MM.1S (cell line): ENCODE data around the gene ATXN2L.
A peak's percentile ranks its signal among the peaks of the same experiment; 100 is the strongest.

Source experiments
- DNase-seq: peaks from one replicate; pipeline ENCODE4 v3.0.0-alpha.2; 2015
- H2AFZ ChIP-seq: fragments of 300-600 bp; sonication (generic); 2 replicates; pipeline ENCODE4 v1.6.0; 2016; ENCODE audit warnings: antibody characterized with exemption, low read length
- H3F3A ChIP-seq: fragments of 300-600 bp; sonication (generic); 2 replicates; pipeline ENCODE4 v1.6.1; 2016; ENCODE audit warnings: mild to moderate bottlenecking, antibody characterized with exemption, low read length, moderate library complexity, mixed read lengths; ENCODE audit not compliant: insufficient read depth
- H3K27ac ChIP-seq: fragments of 300-600 bp; sonication (generic); 2 replicates; pipeline ENCODE4 v1.5.1; 2016; ENCODE audit warnings: mild to moderate bottlenecking, low read length
- H3K27me3 ChIP-seq: fragments of 300-600 bp; sonication (generic); replicated peaks from 2 replicates; pipeline ENCODE4 v1.6.0; 2016; ENCODE audit warnings: low read length; ENCODE audit not compliant: insufficient read depth
- H3K36me3 ChIP-seq: fragments of 300-600 bp; sonication (generic); replicated peaks from 2 replicates; pipeline ENCODE4 v1.6.1; 2016; ENCODE audit warnings: mild to moderate bottlenecking, low read length, mixed read lengths; ENCODE audit not compliant: insufficient read depth
- H3K4me1 ChIP-seq: fragments of 300-600 bp; sonication (generic); 2 replicates; pipeline ENCODE4 v1.6.1; 2016; ENCODE audit warnings: low read length, mixed read lengths
- H3K4me2 ChIP-seq: fragments of 300-600 bp; sonication (generic); 2 replicates; pipeline ENCODE4 v1.6.0; 2016; ENCODE audit warnings: low read depth, low read length
- H3K4me3 ChIP-seq: fragments of 300-600 bp; sonication (generic); 2 replicates; pipeline ENCODE4 v1.5.1; 2016; ENCODE audit warnings: low read length, mixed read lengths
- H3K79me2 ChIP-seq: fragments of 300-600 bp; sonication (generic); 2 replicates; pipeline ENCODE4 v1.6.1; 2016; ENCODE audit warnings: mixed run types, low read length, mixed read lengths
- H3K9ac ChIP-seq: fragments of 300-600 bp; sonication (generic); 2 replicates; pipeline ENCODE4 v1.6.1; 2016; ENCODE audit warnings: low read length, mixed read lengths
- H3K9me2 ChIP-seq: fragments of 300-600 bp; sonication (generic); replicated peaks from 2 replicates; pipeline ENCODE4 v1.6.1; 2016; ENCODE audit warnings: mild to moderate bottlenecking, low read length, mixed read lengths; ENCODE audit not compliant: insufficient read depth
- H3K9me3 ChIP-seq: fragments of 300-600 bp; sonication (generic); replicated peaks from 2 replicates; pipeline ENCODE4 v1.6.1; 2016; ENCODE audit warnings: mild to moderate bottlenecking, low read length, mixed read lengths; ENCODE audit not compliant: insufficient read depth
- H4K20me1 ChIP-seq: fragments of 300-600 bp; sonication (generic); 2 replicates; pipeline ENCODE4 v1.6.1; 2016; ENCODE audit warnings: mild to moderate bottlenecking, low read length, moderate library complexity, mixed read lengths; ENCODE audit not compliant: insufficient read depth
- EZH2 ChIP-seq: fragments of 300-600 bp; sonication (generic); optimal IDR thresholded peaks from 2 replicates; pipeline ENCODE3; 2017; ENCODE audit warnings: low read depth, mild to moderate bottlenecking, antibody characterized with exemption, low read length, mixed read lengths
- EZH2phosphoT487 ChIP-seq: fragments of 300-600 bp; sonication (generic); IDR thresholded peaks from 2 replicates; pipeline ENCODE4 v1.6.1; 2018; ENCODE audit warnings: antibody characterized with exemption, low read length
- TF ChIP-seq, protein P1 (sequence below): fragments of 300-600 bp; sonication (generic); IDR thresholded peaks from 2 replicates; pipeline ENCODE4 v1.5.1; 2016; ENCODE audit warnings: antibody characterized with exemption, low read length, mixed read lengths

Gene ATXN2L

DNA sequence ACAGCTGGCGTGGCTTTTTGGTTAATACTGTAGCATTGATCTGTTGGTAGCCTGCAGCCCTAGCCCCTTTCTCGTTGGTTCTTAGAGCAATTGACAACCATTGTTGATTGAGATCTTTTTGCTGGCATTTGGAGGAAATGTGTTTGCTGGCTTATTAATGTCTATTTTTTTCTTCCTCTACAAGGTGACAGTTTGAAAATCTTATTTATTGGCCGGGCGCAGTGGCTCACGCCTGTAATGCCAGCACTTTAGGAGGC lies 1.8 kb downstream of the ATXN2L start:
- Histone ChIP-seq H3F3A (no peaks in the 10 kb centered on the region), H2AFZ (no peak overlapping the region), H3K36me3 (peaks cover 21% of the 10 kb centered on the region), H3K9me3 (no peaks in the 10 kb centered on the region), H3K4me3 (peak overlapping the region; percentile 84), H4K20me1 (peaks cover 11% of the 10 kb centered on the region; the same call in 1 of the 2 replicates), H3K9ac (peak overlapping the region; percentile 98), H3K79me2 (peaks cover 70% of the 10 kb centered on the region), H3K27ac (peak overlapping the region; percentile 83; the same call in 1 of the 2 replicates), H3K27me3 (no peaks in the 10 kb centered on the region), H3K4me2 (peak overlapping the region; percentile 66), H3K4me1 (peaks cover 12% of the 10 kb centered on the region; the same call in 1 of the 2 replicates), H3K9me2 (no peaks in the 10 kb centered on the region)
- TF ChIP-seq, protein P1, sequence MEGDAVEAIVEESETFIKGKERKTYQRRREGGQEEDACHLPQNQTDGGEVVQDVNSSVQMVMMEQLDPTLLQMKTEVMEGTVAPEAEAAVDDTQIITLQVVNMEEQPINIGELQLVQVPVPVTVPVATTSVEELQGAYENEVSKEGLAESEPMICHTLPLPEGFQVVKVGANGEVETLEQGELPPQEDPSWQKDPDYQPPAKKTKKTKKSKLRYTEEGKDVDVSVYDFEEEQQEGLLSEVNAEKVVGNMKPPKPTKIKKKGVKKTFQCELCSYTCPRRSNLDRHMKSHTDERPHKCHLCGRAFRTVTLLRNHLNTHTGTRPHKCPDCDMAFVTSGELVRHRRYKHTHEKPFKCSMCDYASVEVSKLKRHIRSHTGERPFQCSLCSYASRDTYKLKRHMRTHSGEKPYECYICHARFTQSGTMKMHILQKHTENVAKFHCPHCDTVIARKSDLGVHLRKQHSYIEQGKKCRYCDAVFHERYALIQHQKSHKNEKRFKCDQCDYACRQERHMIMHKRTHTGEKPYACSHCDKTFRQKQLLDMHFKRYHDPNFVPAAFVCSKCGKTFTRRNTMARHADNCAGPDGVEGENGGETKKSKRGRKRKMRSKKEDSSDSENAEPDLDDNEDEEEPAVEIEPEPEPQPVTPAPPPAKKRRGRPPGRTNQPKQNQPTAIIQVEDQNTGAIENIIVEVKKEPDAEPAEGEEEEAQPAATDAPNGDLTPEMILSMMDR, result no peak
- no peak for TF ChIP-seq EZH2phosphoT487
- TF ChIP-seq EZH2, result no peak
- no peak for DNase-seq

DNA sequence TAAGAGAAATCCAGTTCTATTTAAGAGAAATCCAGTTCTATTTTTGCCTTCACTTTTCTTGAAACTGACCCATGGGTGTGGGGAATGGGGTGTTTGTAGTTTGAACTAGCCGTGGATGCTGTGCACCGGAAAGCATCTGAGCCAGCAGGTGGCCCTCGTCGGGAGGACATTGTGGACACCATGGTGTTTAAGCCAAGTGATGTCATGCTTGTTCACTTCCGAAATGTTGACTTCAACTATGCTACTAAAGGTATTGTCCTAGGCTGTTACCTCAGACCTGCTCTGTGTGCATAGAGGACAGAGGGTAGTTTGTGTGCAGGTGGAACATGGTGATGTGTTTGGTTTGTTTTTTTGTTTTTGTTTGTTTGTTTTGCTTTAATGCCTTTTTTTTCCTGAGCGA lies 3.3 kb downstream of the ATXN2L start:
- DNase-seq, result no peak
- peaks cover 36% of the 10 kb centered on the region for H3K36me3 ChIP-seq
- H2AFZ ChIP-seq, result no peak overlapping the region
- no peaks in the 10 kb centered on the region for H3K27me3 ChIP-seq
- H3K27ac ChIP-seq, result no peak overlapping the region
- H3K79me2 ChIP-seq, result peaks cover 85% of the 10 kb centered on the region
- H3K9me3 ChIP-seq, result no peaks in the 10 kb centered on the region
- peaks cover 12% of the 10 kb centered on the region; the same call in 1 of the 2 replicates for H3K4me1 ChIP-seq
- peaks cover 11% of the 10 kb centered on the region; the same call in 1 of the 2 replicates for H4K20me1 ChIP-seq
- no peak overlapping the region for H3K4me2 ChIP-seq
- no peaks in the 10 kb centered on the region for H3K9me2 ChIP-seq
- no peak overlapping the region for H3K4me3 ChIP-seq
- H3F3A ChIP-seq, result no peaks in the 10 kb centered on the region
- no peak overlapping the region for H3K9ac ChIP-seq
- no peak for TF ChIP-seq EZH2
- TF ChIP-seq EZH2phosphoT487, result no peak
- TF ChIP-seq, protein P1, result no peak

DNA sequence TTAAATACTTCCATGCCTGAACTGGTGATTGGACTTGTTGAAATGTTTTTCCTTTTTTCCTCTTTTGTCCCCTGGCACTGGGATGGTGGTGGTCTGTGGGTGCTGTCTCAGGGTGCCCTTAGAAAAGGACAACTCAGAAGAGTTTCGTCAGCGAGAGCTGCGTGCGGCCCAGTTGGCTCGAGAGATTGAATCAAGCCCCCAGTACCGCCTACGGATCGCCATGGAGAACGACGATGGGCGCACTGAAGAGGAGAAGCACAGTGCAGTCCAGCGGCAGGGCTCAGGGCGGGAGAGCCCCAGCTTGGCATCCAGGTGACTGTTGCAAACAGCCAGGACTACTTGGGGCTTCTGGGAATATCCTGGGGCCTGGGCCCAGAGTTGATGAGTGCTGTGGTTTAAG lies 6.9 kb downstream of the ATXN2L start:
- H3K4me2 ChIP-seq, result no peak overlapping the region
- no peak overlapping the region for H3K27ac ChIP-seq
- TF ChIP-seq, protein P1, result no peak
- no peak for TF ChIP-seq EZH2phosphoT487
- no peak for TF ChIP-seq EZH2

More for the DNA sequence above, 6.9 kb downstream of the ATXN2L start:
- H2AFZ ChIP-seq, result no peak overlapping the region
- no peaks in the 10 kb centered on the region for H3K9me2 ChIP-seq
- no peak overlapping the region for H3K4me3 ChIP-seq
- no peaks in the 10 kb centered on the region for H3K27me3 ChIP-seq
- peaks cover 60% of the 10 kb centered on the region for H3K36me3 ChIP-seq
- no peak for DNase-seq
- H3K9me3 ChIP-seq, result no peaks in the 10 kb centered on the region
- H3K79me2 ChIP-seq, result peaks cover 94% of the 10 kb centered on the region
- peaks cover 7% of the 10 kb centered on the region; the same call in 1 of the 2 replicates for H3K4me1 ChIP-seq
- no peaks in the 10 kb centered on the region for H3F3A ChIP-seq
- peaks cover 14% of the 10 kb centered on the region; the same call in 1 of the 2 replicates for H4K20me1 ChIP-seq
- no peak overlapping the region for H3K9ac ChIP-seq
